Transverse colon (tissue), 4 donors: ENCODE measurements around the gene LAMC1. TPM values are rescaled to one million over a fixed set of nuclear protein-coding genes. Genes with fewer than 3 reads are reported as not detected.

ENCODE experiments used
- DNase-seq: peaks from one replicate; pipeline ENCODE4 v3.0.0-alpha.2; 2019
- H3K27ac ChIP-seq, 4 donors: fragments of 200-600 bp; sonication (generic); 2 replicates each; pipeline ENCODE4 v1.5.1; 2016 to 2018; ENCODE audit warnings: inconsistent platforms in 4 of 4
- H3K27me3 ChIP-seq: fragments of 200-600 bp; sonication (generic); 2 replicates; pipeline ENCODE4 v1.5.1; 2017; ENCODE audit warnings: inconsistent platforms
- H3K36me3 ChIP-seq, 4 donors: fragments of 200-600 bp; sonication (generic); 2 replicates each; pipeline ENCODE4 v1.5.1; 2017 to 2019; ENCODE audit warnings: inconsistent platforms in 4 of 4
- H3K4me1 ChIP-seq, 4 donors: fragments of 200-600 bp; sonication (generic); 2 replicates each; pipeline ENCODE4 v1.5.1; 2017 to 2020; ENCODE audit warnings: inconsistent platforms in 4 of 4
- H3K4me3 ChIP-seq, 4 donors: fragments of 200-600 bp; sonication (generic); 1 replicate in 1 of 4; 2 replicates in 3 of 4; pipeline versions ENCODE4 v1.5.1 to v1.6.1; 2017 to 2019; ENCODE audit warnings: inconsistent platforms in 4 of 4
- H3K9me3 ChIP-seq, 2 donors: fragments of 200-600 bp; sonication (generic); 2 replicates each; pipeline ENCODE4 v1.5.1; 2017 to 2019; ENCODE audit warnings: inconsistent platforms in 2 of 2
- EP300 ChIP-seq: sonication (generic); formaldehyde crosslinking; IDR thresholded peaks from one replicate; pipeline ENCODE4 v1.6.1; 2017; ENCODE audit warnings: antibody characterized with exemption, low read depth
- POLR2A ChIP-seq: fragments of 450-650 bp; IDR thresholded peaks from one replicate; pipeline ENCODE4 v1.6.1; 2016; ENCODE audit warnings: antibody characterized with exemption, mild to moderate bottlenecking, moderate library complexity
- POLR2AphosphoS5 ChIP-seq, 3 donors: sonication (generic); formaldehyde crosslinking; IDR thresholded peaks; one replicate each; pipeline ENCODE4 v1.6.1; 2016; ENCODE audit warnings: antibody characterized with exemption in 3 of 3
- WGBS, 2 donors: methylation state at CpG; one replicate each; pipeline ENCODE4 v1.1.5; 2018; ENCODE audit warnings: low coverage in 1 of 2; 5-methylcytosine and 5-hydroxymethylcytosine counted together
- in situ Hi-C, 4 donors: fragments of 200-750 bp; cut with MboI; loops; one replicate each; pipeline versions ENCODE4 v1.15.0 to v1.15.1; 2017; ENCODE audit warnings: low sequenced_read_pairs in 3 of 4, low pct_ligation_motif_present in 1 of 4, low pct_unique_long_range_greater_than_20kb in 1 of 4
- intact Hi-C: fragments of 100-400 bp; cut with DNase I; formaldehyde crosslinking; loops from one replicate; pipeline ENCODE4 v1.15.1; 2023; ENCODE audit warnings: low total_unique reads
- total RNA-seq, 4 donors: library from RNA; depleted of rRNA; stranded (reverse); fragments of >200 nt; gene quantifications; one replicate each; pipeline ENCODE4 v1.1.0, GENCODE V29; 2016
- TF ChIP-seq, protein P1 (sequence below), 5 experiments: fragments of 200-600 bp in 3 of 5; fragments of 450-650 bp in 2 of 5; sonication (generic) in 3 of 5; IDR thresholded peaks; 1 replicate in 2 of 5; 2 replicates in 3 of 5; pipeline ENCODE4 v1.5.1; 2016 to 2017; ENCODE audit warnings: antibody characterized with exemption in 5 of 5, inconsistent platforms in 3 of 5, mild to moderate bottlenecking in 2 of 5, moderate library complexity in 1 of 5

LAMC1 gene
- total RNA-seq, 4 donors from 2014 or later, result 77.7 to 633 (median 138) TPM

DNA sequence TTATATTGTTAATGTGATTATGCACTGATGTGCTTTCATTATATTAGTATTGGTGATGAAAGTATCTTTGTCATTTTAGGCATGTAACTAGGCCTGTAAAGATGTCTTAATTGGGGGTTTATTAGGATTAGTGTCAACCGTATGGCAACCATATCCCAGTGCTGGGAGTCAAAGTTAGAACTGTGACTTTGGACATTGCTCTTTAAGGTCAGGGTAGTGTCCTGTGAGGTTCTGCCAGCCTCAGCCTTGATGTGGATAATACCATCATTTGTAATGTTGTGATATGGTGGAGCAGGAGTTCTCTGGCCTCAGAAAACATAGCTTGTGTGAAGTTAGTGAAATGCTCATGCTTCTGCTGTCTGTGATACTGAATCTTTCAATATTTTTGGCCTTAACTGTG lies 59.4 kb downstream of the LAMC1 start:
- H3K4me3 ChIP-seq, result no peak overlapping the region
- no peak overlapping the region for H3K27ac ChIP-seq
- DNase-seq, result no peak
- H3K36me3 ChIP-seq, result no peaks in the 10 kb centered on the region
- H3K9me3 ChIP-seq, result no peaks in the 10 kb centered on the region
- WGBS, 2 donors, result 74 to 80% methylated on average over 1 of the region's 1 CpG
- H3K4me1 ChIP-seq, result peaks cover 0 to 25% (median 5%) of the 10 kb centered on the region in 4 donors
- intact Hi-C loops, result no loop called here
- no peaks in the 10 kb centered on the region for H3K27me3 ChIP-seq
- TF ChIP-seq, protein P1, sequence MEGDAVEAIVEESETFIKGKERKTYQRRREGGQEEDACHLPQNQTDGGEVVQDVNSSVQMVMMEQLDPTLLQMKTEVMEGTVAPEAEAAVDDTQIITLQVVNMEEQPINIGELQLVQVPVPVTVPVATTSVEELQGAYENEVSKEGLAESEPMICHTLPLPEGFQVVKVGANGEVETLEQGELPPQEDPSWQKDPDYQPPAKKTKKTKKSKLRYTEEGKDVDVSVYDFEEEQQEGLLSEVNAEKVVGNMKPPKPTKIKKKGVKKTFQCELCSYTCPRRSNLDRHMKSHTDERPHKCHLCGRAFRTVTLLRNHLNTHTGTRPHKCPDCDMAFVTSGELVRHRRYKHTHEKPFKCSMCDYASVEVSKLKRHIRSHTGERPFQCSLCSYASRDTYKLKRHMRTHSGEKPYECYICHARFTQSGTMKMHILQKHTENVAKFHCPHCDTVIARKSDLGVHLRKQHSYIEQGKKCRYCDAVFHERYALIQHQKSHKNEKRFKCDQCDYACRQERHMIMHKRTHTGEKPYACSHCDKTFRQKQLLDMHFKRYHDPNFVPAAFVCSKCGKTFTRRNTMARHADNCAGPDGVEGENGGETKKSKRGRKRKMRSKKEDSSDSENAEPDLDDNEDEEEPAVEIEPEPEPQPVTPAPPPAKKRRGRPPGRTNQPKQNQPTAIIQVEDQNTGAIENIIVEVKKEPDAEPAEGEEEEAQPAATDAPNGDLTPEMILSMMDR (IDR thresholded peaks at IDR 0.05), result no peak
- TF ChIP-seq POLR2A, result no peak
- TF ChIP-seq POLR2AphosphoS5 (IDR thresholded peaks at IDR 0.05), result no peak
- TF ChIP-seq EP300, result no peak
- in situ Hi-C loops, result no loop called here

DNA sequence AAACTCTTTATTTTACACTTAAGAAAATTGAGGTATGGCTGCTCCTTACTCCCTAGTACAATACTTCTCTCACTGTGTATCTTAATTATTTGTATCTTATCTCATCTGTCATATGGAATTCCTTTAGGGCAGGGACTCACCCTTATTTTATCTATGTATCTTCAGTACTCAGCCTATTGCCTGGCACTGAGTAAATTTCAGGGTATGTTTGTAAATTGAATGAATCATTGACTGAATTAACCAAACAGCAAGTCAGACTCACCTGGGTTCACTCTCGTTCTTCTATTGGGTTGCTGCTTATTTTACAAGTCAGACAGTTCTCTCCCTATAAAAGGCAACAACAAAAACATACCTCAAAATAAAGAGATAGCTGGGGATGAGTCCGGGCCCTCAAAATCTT lies 63.8 kb downstream of the LAMC1 start:
- DNase-seq, result no peak
- H3K27ac ChIP-seq, result no peak overlapping the region
- H3K4me1 ChIP-seq, result peaks cover 5 to 32% (median 28%) of the 10 kb centered on the region in 4 donors
- H3K9me3 ChIP-seq, result no peaks in the 10 kb centered on the region
- no peaks in the 10 kb centered on the region for H3K27me3 ChIP-seq
- H3K36me3 ChIP-seq, result no peaks in the 10 kb centered on the region
- WGBS, 2 donors, result 61 to 66% methylated on average over 2 of the region's 2 CpGs
- TF ChIP-seq, protein P1 (IDR thresholded peaks at IDR 0.05), result no peak
- TF ChIP-seq POLR2A (no peak), POLR2AphosphoS5 (IDR thresholded peaks at IDR 0.05) (no peak), EP300 (no peak)
- intact Hi-C loops, result no loop called here
- in situ Hi-C loops, result no loop called here
- H3K4me3 ChIP-seq, result no peak overlapping the region

DNA sequence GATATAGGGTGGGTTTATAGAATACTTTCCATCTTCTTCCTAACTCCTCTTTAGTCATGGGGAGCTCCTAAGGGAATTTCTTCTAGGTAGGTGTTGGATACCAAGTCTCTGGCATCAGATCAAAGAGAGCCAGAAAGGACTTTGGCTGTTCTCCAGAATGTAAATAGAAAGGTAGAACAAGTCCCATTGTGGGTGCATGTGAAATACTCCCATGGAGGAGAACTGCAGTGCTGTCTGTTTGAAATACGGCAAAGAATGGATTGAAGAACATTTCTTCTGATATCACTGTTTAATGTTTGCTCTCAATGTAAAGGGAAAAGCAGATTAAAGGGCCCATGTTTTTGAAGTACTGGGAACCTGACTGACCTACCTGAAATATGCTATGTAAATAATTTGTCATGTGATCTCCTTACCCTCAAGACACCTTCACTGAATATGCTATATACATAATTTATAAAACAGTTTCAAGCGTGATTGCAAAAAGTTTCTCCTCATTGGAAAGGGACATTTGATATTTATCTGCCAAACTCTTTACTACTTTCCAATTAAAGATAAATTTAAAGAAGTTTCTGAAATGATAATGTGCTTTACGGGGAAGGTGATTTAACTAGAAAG lies 65.9 kb downstream of the LAMC1 start:
- in situ Hi-C loops (no loop called here), intact Hi-C loops (no loop called here)
- Histone ChIP-seq H3K4me1 (peaks cover 5 to 52% (median 33%) of the 10 kb centered on the region in 4 donors), H3K4me3 (no peak overlapping the region), H3K27ac (peak overlapping the region; percentile 63 to 67 (median 66)), H3K27me3 (no peaks in the 10 kb centered on the region), H3K9me3 (no peaks in the 10 kb centered on the region), H3K36me3 (no peaks in the 10 kb centered on the region)
- WGBS, 2 donors, result 54 to 61% methylated on average over 2 to 3 of the region's 3 CpGs
- no peak for DNase-seq
- TF ChIP-seq POLR2A (no peak), EP300 (no peak), POLR2AphosphoS5 (IDR thresholded peaks at IDR 0.05) (no peak)
- TF ChIP-seq, protein P1 (IDR thresholded peaks at IDR 0.05), result no peak

DNA sequence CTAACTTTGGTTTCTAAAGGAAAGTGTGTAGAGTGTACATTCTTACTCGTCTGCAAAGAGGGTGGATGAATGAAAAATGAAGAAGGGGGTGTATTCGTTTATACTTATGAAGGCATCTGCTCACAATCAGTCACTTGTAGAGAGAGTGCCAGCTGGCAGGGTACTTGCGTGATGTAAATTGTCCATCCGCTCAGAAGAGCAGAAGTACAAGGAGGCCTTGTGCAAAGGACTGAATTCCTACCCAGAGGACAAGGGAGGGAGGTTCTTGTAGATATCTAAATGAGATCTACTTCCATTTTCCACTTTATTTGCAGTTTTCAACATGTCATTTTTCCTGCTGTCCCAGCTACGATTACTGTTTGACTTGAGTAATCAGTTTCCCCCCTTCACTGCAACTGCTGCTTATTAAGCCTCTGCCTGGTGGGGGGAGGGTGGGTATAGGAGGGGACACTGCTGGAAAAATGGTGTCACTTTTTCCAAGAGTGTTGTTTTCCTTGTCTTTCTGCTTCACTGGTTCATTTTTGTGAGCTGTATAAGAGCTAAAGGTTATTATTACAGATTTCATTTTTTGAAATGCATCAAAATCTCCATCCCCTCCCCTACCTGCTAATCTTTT lies 67.3 kb downstream of the LAMC1 start:
- intact Hi-C loops (no loop called here), in situ Hi-C loops (no loop called here)
- Histone ChIP-seq H3K27me3 (no peaks in the 10 kb centered on the region), H3K27ac (peak overlapping the region; percentile 63 to 67 (median 66)), H3K9me3 (no peaks in the 10 kb centered on the region), H3K36me3 (no peaks in the 10 kb centered on the region), H3K4me3 (no peak overlapping the region), H3K4me1 (peaks cover 5 to 57% (median 34%) of the 10 kb centered on the region in 4 donors)
- 32 to 63% methylated on average over 5 of the region's 5 CpGs for WGBS, 2 donors
- TF ChIP-seq EP300, result peak; percentile 25
- TF ChIP-seq, protein P1 (IDR thresholded peaks at IDR 0.05), result no peak
- TF ChIP-seq POLR2AphosphoS5 (IDR thresholded peaks at IDR 0.05), result peak; percentile 40 to 74 (median 61)
- peak; percentile 52 for DNase-seq
